HepG2 (cell line): ENCODE data around the gene ZNF19. TPM values are rescaled to one million over a fixed set of nuclear protein-coding genes. Genes with fewer than 3 reads are reported as not detected.

Experiments
- ATAC-seq: fragments of 200-7000 bp; cut with Tn5 transposase; 3 replicates; pipeline ENCODE4 v1.9.1; 2020; ENCODE audit warnings: mild to moderate bottlenecking, moderate library complexity
- BruUV-seq: library from RNA; stranded (reverse); fragments of 400-500 nt; replicated peaks from 2 replicates; lab custom pipeline; 2021; lab: Mats Ljungman, UMichigan
- CTCF ChIA-PET: fragments of 300-600 bp; formaldehyde crosslinking; extraction: SDS; loops from one replicate; lab custom pipeline; 2021; ENCODE audit warnings: low total read pairs, inconsistent platforms, low intra/inter-chr PET ratio; lab: Yijun Ruan, JAX
- POLR2A ChIA-PET: fragments of 350-600 bp; sonication (Branson Sonifier 250); formaldehyde crosslinking; loops from one replicate; lab custom pipeline; 2020; ENCODE audit warnings: antibody characterized with exemption, inconsistent platforms; lab: Yijun Ruan, JAX
- DNase-seq: peaks from one replicate; pipeline ENCODE4 v3.0.0-alpha.2; 2015; ENCODE audit warnings: low spot score
- FAIRE-seq: peaks from 3 replicates; lab custom pipeline; 2011; peaks lifted over from hg19 to GRCh38; lab: Jason Lieb, UNC
- H2AFZ ChIP-seq: one replicate; pipeline ENCODE4 v1.6.1; 2011; ENCODE audit warnings: low read length, inconsistent platforms
- H3K27ac ChIP-seq: fragments of 300-600 bp; 3 replicates; pipeline ENCODE4 v1.8.0; 2011; ENCODE audit warnings: mixed run types, mild to moderate bottlenecking, mixed read lengths, low read length, inconsistent platforms; ENCODE audit not compliant: insufficient read depth; ENCODE audit errors: extremely low read length
- H3K27me3 ChIP-seq, 2 experiments: fragments of 200-600 bp in 1 of 2; 2 replicates in 1 of 2; 3 replicates in 1 of 2; pipeline versions ENCODE4 v1.6.0 to v1.8.0; 2011; ENCODE audit warnings: low read length in 2 of 2, mild to moderate bottlenecking in 2 of 2, moderate library complexity in 2 of 2, inconsistent platforms in 1 of 2; ENCODE audit not compliant: insufficient read depth in 2 of 2, control insufficient read depth in 1 of 2
- H3K36me3 ChIP-seq, 2 experiments: fragments of 200-600 bp in 1 of 2; replicated peaks in 1 of 2; 2 replicates in 1 of 2; 3 replicates in 1 of 2; pipeline versions ENCODE4 v1.5.1 to v1.8.0; 2011; ENCODE audit warnings: low read length in 2 of 2, inconsistent platforms in 1 of 2; ENCODE audit not compliant: insufficient read depth in 2 of 2, control insufficient read depth in 1 of 2
- H3K4me1 ChIP-seq: 2 replicates; pipeline ENCODE4 v1.5.1; 2012; ENCODE audit warnings: low read length, inconsistent platforms; ENCODE audit not compliant: insufficient read depth
- H3K4me2 ChIP-seq: 2 replicates; pipeline ENCODE4 v1.6.0; 2011; ENCODE audit warnings: low read depth, low read length, inconsistent platforms
- H3K4me3 ChIP-seq, 3 experiments: fragments of 200-600 bp in 1 of 3; sonication (generic), shearing (Covaris generic) in 1 of 3; replicated peaks in 1 of 3; 2 replicates each; pipeline ENCODE4 v1.5.1; 2011 to 2016; ENCODE audit warnings: low read length in 3 of 3, inconsistent platforms in 2 of 3, low read depth in 2 of 3, mild to moderate bottlenecking in 2 of 3, control low read depth in 1 of 3, mixed read lengths in 1 of 3; ENCODE audit not compliant: insufficient read depth in 1 of 3
- H3K79me2 ChIP-seq: one replicate; pipeline ENCODE4 v1.6.1; 2011; ENCODE audit warnings: low read length, inconsistent platforms; ENCODE audit not compliant: insufficient read depth
- H3K9ac ChIP-seq: 2 replicates; pipeline ENCODE4 v1.6.0; 2011; ENCODE audit warnings: mild to moderate bottlenecking, low read depth, low read length, inconsistent platforms; ENCODE audit not compliant: insufficient read depth
- H3K9me3 ChIP-seq: 2 replicates; pipeline ENCODE4 v1.5.1; 2012; ENCODE audit warnings: mild to moderate bottlenecking, low read length
- H4K20me1 ChIP-seq: 2 replicates; pipeline ENCODE4 v1.6.0; 2011; ENCODE audit warnings: inconsistent platforms, mild to moderate bottlenecking, low read length, moderate library complexity; ENCODE audit not compliant: insufficient read depth
- HOXA5 ChIP-seq: sonication (generic); formaldehyde crosslinking; IDR thresholded peaks from 2 replicates; pipeline ENCODE4 v1.4.0; 2020; ENCODE audit warnings: missing genetic modification reagents
- IKZF1 ChIP-seq: fragments of 450-650 bp; IDR thresholded peaks from 2 replicates; pipeline ENCODE4 v1.7.1; 2016
- NCOA5 ChIP-seq: sonication (generic); formaldehyde crosslinking; IDR thresholded peaks from 2 replicates; pipeline ENCODE4 v1.4.0; 2020; ENCODE audit warnings: missing genetic modification reagents
- PLRG1 ChIP-seq: fragments of 450-650 bp; conservative IDR thresholded peaks from 2 replicates; pipeline ENCODE4 v1.6.1; 2016
- SMAD9 ChIP-seq: sonication (generic); formaldehyde crosslinking; IDR thresholded peaks from 2 replicates; pipeline ENCODE4 v1.5.1; 2020; ENCODE audit warnings: mild to moderate bottlenecking, missing genetic modification reagents
- TBX3 ChIP-seq: fragments of 450-650 bp; IDR thresholded peaks from 2 replicates; pipeline ENCODE4 v1.6.1; 2017; ENCODE audit warnings: antibody characterized with exemption, mild to moderate bottlenecking, inconsistent platforms, borderline replicate concordance
- ZNF263 ChIP-seq: sonication (generic); formaldehyde crosslinking; IDR thresholded peaks from 2 replicates; pipeline ENCODE4 v1.4.0; 2020; ENCODE audit warnings: missing genetic modification reagents
- ZNF7 ChIP-seq: IDR thresholded peaks from 2 replicates; pipeline ENCODE4 v1.6.1; 2016; ENCODE audit warnings: missing biosample characterization, missing genetic modification reagents
- ZNF709 ChIP-seq: sonication (generic); formaldehyde crosslinking; IDR thresholded peaks from 2 replicates; pipeline ENCODE4 v1.5.0; 2020; ENCODE audit warnings: mild to moderate bottlenecking, missing genetic modification reagents
- WGBS: methylation state at CpG from one replicate; pipeline ENCODE4 v1.1.6; 2017; ENCODE audit warnings: low lambda C conversion rate; 5-methylcytosine and 5-hydroxymethylcytosine counted together
- in situ Hi-C: cut with HindIII; loops from 2 replicates; pipeline ENCODE4 v1.10.0; 2017; ENCODE audit warnings: low pct_unique_long_range_greater_than_20kb; ENCODE audit not compliant: extremely low pct_ligation_motif_present
- intact Hi-C: fragments of 100-400 bp; cut with micrococcal nuclease; formaldehyde crosslinking; loops from one replicate; pipeline ENCODE4 v1.10.0; 2022; ENCODE audit not compliant: unreplicated experiment
- polyA plus RNA-seq, 8 experiments: library from polyadenylated mRNA; depleted of rRNA in 3 of 8; stranded (reverse) in 7 of 8; unstranded in 1 of 8; fragments of >200 nt; fragmentation: Illumina TruSeq in 4 of 8; extraction: Trizol in 4 of 8; gene quantifications; 2 replicates each; pipeline versions ENCODE4 v1.2.1 to v1.2.3, GENCODE V29; 2011 to 2016; ENCODE audit warnings: low read depth in 4 of 8, missing spikeins in 1 of 8, mixed read lengths in 1 of 8; ENCODE audit not compliant: insufficient read depth in 1 of 8
- total RNA-seq, 5 experiments: library from RNA; depleted of rRNA; stranded (reverse); fragments of >200 nt; fragmentation: Illumina TruSeq; extraction: Trizol; gene quantifications; 2 replicates each; pipeline ENCODE4 v1.2.3, GENCODE V29; 2016; ENCODE audit warnings: low read depth in 1 of 5
- TF ChIP-seq, protein P1 (sequence below): sonication (generic); formaldehyde crosslinking; IDR thresholded peaks from 2 replicates; pipeline ENCODE4 v1.5.0; 2020; ENCODE audit warnings: missing genetic modification reagents

ZNF19 gene
- total and polyA plus RNA-seq, 2 of the 13 experiments (the other 11 are each of a cell fraction or from before 2014, with no cell fraction given), result 3.2 to 5.8 TPM

DNA sequence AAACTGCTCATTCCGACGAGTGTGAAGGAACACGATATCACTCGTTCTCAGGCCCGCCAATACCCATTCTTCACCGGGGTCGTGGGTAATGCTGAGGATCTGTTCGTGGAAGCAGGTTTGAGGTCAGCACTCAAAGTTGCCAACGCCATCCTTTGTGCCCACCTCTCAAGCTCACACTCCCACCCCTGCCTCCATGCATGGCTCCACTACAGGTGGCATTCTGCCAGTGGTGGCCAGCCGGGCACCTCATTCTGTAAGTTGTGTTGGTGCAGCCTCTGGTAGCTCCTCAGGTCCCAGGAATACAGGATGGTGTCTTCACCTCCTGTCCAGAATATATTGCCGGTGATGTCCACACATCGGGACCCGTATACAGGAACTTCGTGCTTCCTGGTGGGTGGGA lies 57.9 kb downstream of the ZNF19 start:
- no peak for FAIRE-seq
- Histone ChIP-seq H3K36me3 (no peaks in the 10 kb centered on the region), H4K20me1 (no peaks in the 10 kb centered on the region), H3K9me3 (no peaks in the 10 kb centered on the region), H2AFZ (no peak overlapping the region), H3K4me1 (peaks cover 18% of the 10 kb centered on the region), H3K79me2 (no peaks in the 10 kb centered on the region), H3K4me2 (no peak overlapping the region), H3K27me3 (peaks cover 11 to 45% of the 10 kb centered on the region in 2 experiments), H3K9ac (no peak overlapping the region), H3K27ac (no peak overlapping the region), H3K4me3 (no peak overlapping the region)
- no TSS peak for BruUV-seq
- no peak for ATAC-seq
- ChIA-PET POLR2A (no interaction called here), CTCF (no interaction called here)
- intact Hi-C loops, result no loop called here
- no peak for DNase-seq
- WGBS, result 55% methylated on average over 11 of the region's 14 CpGs
- TF ChIP-seq IKZF1 (no peak), HOXA5 (no peak), ZNF263 (no peak), SMAD9 (CRISPR knock-in tag) (no peak), ZNF709 (no peak), PLRG1 (no peak), NCOA5 (CRISPR knock-in tag) (no peak), ZNF7 (CRISPR knock-in tag) (no peak)
- in situ Hi-C loops, result no loop called here

GRCh38 chr16:71430744-71431143 lies 58.4 kb downstream of the ZNF19 start:
- Histone ChIP-seq H3K27me3 (peaks cover 9 to 41% of the 10 kb centered on the region in 2 experiments), H3K4me3 (no peak overlapping the region), H2AFZ (no peak overlapping the region), H3K79me2 (no peaks in the 10 kb centered on the region), H3K4me1 (peaks cover 20% of the 10 kb centered on the region), H3K9ac (no peak overlapping the region), H3K4me2 (no peak overlapping the region), H4K20me1 (no peaks in the 10 kb centered on the region), H3K9me3 (no peaks in the 10 kb centered on the region), H3K36me3 (no peaks in the 10 kb centered on the region), H3K27ac (no peak overlapping the region)
- intact Hi-C loops, result no loop called here
- WGBS, result 24% methylated on average over 6 of the region's 6 CpGs
- POLR2A ChIA-PET, result no interaction called here
- ATAC-seq (no peak), DNase-seq (no peak), FAIRE-seq (no peak)
- no peak for TF ChIP-seq TBX3
- TF ChIP-seq, protein P1, sequence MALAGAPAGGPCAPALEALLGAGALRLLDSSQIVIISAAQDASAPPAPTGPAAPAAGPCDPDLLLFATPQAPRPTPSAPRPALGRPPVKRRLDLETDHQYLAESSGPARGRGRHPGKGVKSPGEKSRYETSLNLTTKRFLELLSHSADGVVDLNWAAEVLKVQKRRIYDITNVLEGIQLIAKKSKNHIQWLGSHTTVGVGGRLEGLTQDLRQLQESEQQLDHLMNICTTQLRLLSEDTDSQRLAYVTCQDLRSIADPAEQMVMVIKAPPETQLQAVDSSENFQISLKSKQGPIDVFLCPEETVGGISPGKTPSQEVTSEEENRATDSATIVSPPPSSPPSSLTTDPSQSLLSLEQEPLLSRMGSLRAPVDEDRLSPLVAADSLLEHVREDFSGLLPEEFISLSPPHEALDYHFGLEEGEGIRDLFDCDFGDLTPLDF (CRISPR knock-in tag), result no peak
- in situ Hi-C loops, result no loop called here
- CTCF ChIA-PET, result no interaction called here
- BruUV-seq, result no TSS peak
